ENCODE measurements around the gene ATRX. TPM values are rescaled to one million over a fixed set of nuclear protein-coding genes. Genes with fewer than 3 reads are reported as not detected.

The ATRX gene
- total and polyA plus RNA-seq, 12 donors = 10.3 to 101 (median 67.1) TPM

DNA sequence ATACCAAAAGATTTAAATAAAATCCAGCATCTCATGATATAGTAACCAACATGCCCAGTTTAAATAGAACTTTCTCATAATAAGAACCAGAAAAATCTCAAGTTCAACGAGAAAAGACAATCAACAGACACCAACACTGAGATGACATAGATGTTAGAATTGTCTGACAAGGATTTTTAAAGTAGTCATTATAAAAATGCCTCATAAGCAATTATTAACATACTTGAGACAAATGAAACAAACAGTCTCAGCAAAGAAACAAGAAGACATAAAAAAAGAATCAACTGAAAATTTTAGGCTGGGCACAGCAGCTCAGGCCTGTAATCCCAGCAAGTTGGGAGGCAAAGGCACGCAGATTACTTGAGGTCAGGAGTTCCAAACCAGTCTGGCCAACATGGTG, 220.7 kb downstream of the ATRX start:
- H3K9me3 ChIP-seq (replicated peaks in 1 of 3) = no peaks in the 10 kb centered on the region
- WGBS, 4 donors = 79 to 100% (median 88%) methylated on average over 2 of the region's 2 CpGs
- no peaks in the 10 kb centered on the region for H3K4me1 ChIP-seq (replicated peaks in 1 of 2)
- no peaks in the 10 kb centered on the region for H3K27me3 ChIP-seq
- H3K36me3 ChIP-seq (replicated peaks in 1 of 2) = no peaks in the 10 kb centered on the region
- TF ChIP-seq, protein P1, sequence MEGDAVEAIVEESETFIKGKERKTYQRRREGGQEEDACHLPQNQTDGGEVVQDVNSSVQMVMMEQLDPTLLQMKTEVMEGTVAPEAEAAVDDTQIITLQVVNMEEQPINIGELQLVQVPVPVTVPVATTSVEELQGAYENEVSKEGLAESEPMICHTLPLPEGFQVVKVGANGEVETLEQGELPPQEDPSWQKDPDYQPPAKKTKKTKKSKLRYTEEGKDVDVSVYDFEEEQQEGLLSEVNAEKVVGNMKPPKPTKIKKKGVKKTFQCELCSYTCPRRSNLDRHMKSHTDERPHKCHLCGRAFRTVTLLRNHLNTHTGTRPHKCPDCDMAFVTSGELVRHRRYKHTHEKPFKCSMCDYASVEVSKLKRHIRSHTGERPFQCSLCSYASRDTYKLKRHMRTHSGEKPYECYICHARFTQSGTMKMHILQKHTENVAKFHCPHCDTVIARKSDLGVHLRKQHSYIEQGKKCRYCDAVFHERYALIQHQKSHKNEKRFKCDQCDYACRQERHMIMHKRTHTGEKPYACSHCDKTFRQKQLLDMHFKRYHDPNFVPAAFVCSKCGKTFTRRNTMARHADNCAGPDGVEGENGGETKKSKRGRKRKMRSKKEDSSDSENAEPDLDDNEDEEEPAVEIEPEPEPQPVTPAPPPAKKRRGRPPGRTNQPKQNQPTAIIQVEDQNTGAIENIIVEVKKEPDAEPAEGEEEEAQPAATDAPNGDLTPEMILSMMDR (IDR thresholded peaks at IDR 0.05) = no peak
- TF ChIP-seq POLR2A (IDR thresholded peaks at IDR 0.05) = no peak
- intact Hi-C loops (cut with DNase I) = no loop called here
- no peak overlapping the region for H3K4me3 ChIP-seq
- DNase-seq = no peak
- H3K27ac ChIP-seq = no peak overlapping the region

DNA sequence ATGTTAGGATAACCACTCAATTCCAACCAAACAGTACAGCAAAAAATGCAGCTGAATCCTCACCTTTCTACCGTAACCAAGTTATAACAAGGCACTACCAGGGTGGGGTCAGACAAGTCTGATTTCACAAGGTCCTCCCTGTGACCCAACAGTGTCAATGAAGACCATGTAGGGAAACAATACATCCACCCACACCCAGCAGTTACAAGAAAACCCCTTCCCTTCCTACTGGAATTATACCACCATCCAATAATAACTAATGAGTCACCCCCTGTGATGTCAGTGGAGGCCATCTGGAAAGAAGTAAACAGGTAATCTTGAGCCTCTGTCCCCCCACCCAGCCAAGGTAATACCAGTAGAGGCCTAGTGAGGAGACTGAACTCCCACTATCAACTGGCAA, 221.2 kb downstream of the ATRX start:
- Histone ChIP-seq H3K9me3 (replicated peaks in 1 of 3) (no peaks in the 10 kb centered on the region), H3K4me3 (no peak overlapping the region), H3K4me1 (replicated peaks in 1 of 2) (no peaks in the 10 kb centered on the region), H3K27me3 (no peaks in the 10 kb centered on the region), H3K36me3 (replicated peaks in 1 of 2) (no peaks in the 10 kb centered on the region), H3K27ac (no peak overlapping the region)
- DNase-seq = no peak
- 86 to 96% (median 94%) methylated on average over 1 of the region's 1 CpG for WGBS, 4 donors
- intact Hi-C loops (cut with DNase I) = no loop called here
- no peak for TF ChIP-seq POLR2A (IDR thresholded peaks at IDR 0.05)
- TF ChIP-seq, protein P1 (IDR thresholded peaks at IDR 0.05) = no peak

DNA sequence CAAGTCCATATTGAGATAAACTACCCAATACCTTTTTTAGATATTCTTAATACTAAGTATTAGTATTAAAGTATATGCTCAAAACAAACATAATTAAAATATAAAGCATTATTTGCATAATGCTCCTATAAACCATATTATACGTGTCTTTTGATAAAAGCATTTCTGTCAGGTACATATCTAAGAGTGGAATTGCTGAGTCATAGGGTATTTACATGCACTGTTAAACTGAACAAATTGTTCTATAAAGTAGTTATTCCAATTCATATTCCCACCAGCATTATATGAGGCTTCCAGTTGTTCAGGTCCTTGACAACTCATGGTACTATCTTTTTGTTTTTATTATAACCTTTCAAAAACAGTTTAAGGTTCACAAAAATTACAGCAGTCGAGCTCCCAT, 224.6 kb downstream of the ATRX start:
- TF ChIP-seq POLR2A (IDR thresholded peaks at IDR 0.05) = no peak
- TF ChIP-seq, protein P1 (IDR thresholded peaks at IDR 0.05) = no peak

DNA sequence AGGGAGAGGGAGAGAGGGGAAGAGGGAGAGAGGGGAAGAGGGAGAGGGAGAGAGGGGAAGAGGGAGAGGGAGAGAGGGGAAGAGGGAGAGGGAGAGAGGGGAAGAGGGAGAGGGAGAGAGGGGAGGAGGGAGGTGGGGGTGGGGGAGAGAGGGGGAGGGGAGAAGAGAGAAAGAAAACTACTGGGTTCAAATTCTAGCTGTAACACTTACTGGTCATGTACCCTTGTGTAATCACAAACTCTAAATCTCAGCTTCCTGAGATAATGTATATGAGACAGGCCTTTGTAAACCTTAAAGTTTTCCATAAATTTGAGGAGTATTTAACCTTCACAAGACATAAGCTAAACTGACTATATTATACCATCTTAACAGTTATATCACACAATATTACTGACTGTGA, 229.7 kb downstream of the ATRX start:
- Histone ChIP-seq H3K27me3 (no peaks in the 10 kb centered on the region), H3K4me1 (replicated peaks in 1 of 2) (no peaks in the 10 kb centered on the region), H3K9me3 (replicated peaks in 1 of 3) (no peaks in the 10 kb centered on the region), H3K36me3 (replicated peaks in 1 of 2) (no peaks in the 10 kb centered on the region), H3K27ac (no peak overlapping the region), H3K4me3 (no peak overlapping the region)
- intact Hi-C loops (cut with DNase I) = no loop called here
- TF ChIP-seq POLR2A (IDR thresholded peaks at IDR 0.05) = no peak
- TF ChIP-seq, protein P1 (IDR thresholded peaks at IDR 0.05) = no peak
- no peak for DNase-seq

More for the DNA sequence above, 224.6 kb downstream of the ATRX start:
- no peaks in the 10 kb centered on the region for H3K9me3 ChIP-seq (replicated peaks in 1 of 3)
- intact Hi-C loops (cut with DNase I) = no loop called here
- no peaks in the 10 kb centered on the region for H3K4me1 ChIP-seq (replicated peaks in 1 of 2)
- H3K27ac ChIP-seq = no peak overlapping the region
- H3K36me3 ChIP-seq (replicated peaks in 1 of 2) = no peaks in the 10 kb centered on the region
- 78 to 95% (median 86%) methylated on average over 2 of the region's 2 CpGs for WGBS, 4 donors
- no peaks in the 10 kb centered on the region for H3K27me3 ChIP-seq
- H3K4me3 ChIP-seq = no peak overlapping the region
- DNase-seq = no peak

Data from adrenal gland (tissue), 12 donors.